NCI-H146 treated with DMSO at 0.1 percent for 48 hours (cell line): Measurements from ENCODE around the gene AGA.
A peak's percentile ranks its signal among the peaks of the same experiment; 100 is the strongest.

ENCODE experiments used
- DNase-seq: peaks from one replicate; lab custom pipeline; 2025; ENCODE audit not compliant: unreplicated experiment; lab: John Stamatoyannopoulos, UW

The AGA gene

GRCh38 chr4:177447417-177448004, 5.3 kb upstream of the AGA start:
- DNase-seq: no peak

GRCh38 chr4:177446586-177446985, 4.3 kb upstream of the AGA start:
- DNase-seq: no peak

- DNase-seq: peak; percentile 39
Observed at GRCh38 chr4:177444911-177445736, 2.9 kb upstream of the AGA start.

GRCh38 chr4:177441061-177441802, 1.0 kb downstream of the AGA start:
- no peak for DNase-seq

- no peak for DNase-seq
Observed at GRCh38 chr4:177436456-177436855, 5.8 kb downstream of the AGA start.

- DNase-seq: no peak
Observed at GRCh38 chr4:177434667-177435066, 7.6 kb downstream of the AGA start.

- no peak for DNase-seq
Observed at GRCh38 chr4:177427192-177427591, 15.0 kb downstream of the AGA start.

GRCh38 chr4:177419434-177419833, 22.8 kb downstream of the AGA start:
- DNase-seq: no peak

GRCh38 chr4:177413656-177414055, 28.6 kb downstream of the AGA start:
- DNase-seq: no peak

GRCh38 chr4:177413076-177413475, 29.2 kb downstream of the AGA start:
- DNase-seq: no peak

GRCh38 chr4:177411996-177412395, 30.2 kb downstream of the AGA start:
- DNase-seq: no peak

GRCh38 chr4:177410566-177410965, 31.7 kb downstream of the AGA start:
- DNase-seq: no peak

- peak; percentile 6 for DNase-seq
Observed at GRCh38 chr4:177408023-177408422, 34.2 kb downstream of the AGA start.

- DNase-seq: no peak
Observed at GRCh38 chr4:177405508-177405907, 36.7 kb downstream of the AGA start.

- no peak for DNase-seq
Observed at GRCh38 chr4:177404986-177405385, 37.3 kb downstream of the AGA start.

- no peak for DNase-seq
Observed at GRCh38 chr4:177404342-177404741, 37.9 kb downstream of the AGA start.

- no peak for DNase-seq
Observed at GRCh38 chr4:177403746-177404145, 38.5 kb downstream of the AGA start.

- no peak for DNase-seq
Observed at GRCh38 chr4:177401658-177402273, 40.5 kb downstream of the AGA start.

GRCh38 chr4:177400030-177400429, 42.2 kb downstream of the AGA start:
- DNase-seq: no peak

- DNase-seq: no peak
Observed at GRCh38 chr4:177396352-177396751, 45.9 kb downstream of the AGA start.

- DNase-seq: no peak
Observed at GRCh38 chr4:177393236-177393635, 49.0 kb downstream of the AGA start.

- no peak for DNase-seq
Observed at GRCh38 chr4:177391953-177392352, 50.3 kb downstream of the AGA start.
